ENCODE measurements around the gene ACADSB.

Gene ACADSB

DNA sequence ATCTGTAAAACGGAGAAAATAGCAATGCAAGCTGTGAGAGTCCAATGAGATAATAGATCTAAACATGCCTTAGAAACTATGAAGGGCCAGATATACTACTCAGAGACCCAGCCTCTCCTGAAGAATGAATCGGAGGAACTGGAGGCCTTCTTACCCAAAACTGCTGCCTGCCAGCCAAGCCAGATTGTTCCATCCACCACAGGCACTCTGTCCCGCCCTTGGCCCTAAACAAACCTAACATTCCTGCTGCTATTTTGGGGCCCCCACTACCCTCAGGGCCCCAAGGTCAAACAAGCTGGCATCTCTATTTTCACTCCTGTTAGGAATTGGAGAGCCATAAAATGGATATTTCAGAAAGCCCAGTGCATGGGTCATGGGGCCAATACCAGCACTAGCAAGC is 79.0 kb downstream of the ACADSB start:
- DNase-seq (ENCODE audit: extremely low read depth, insufficient read length) = no peak
- no peak for TF ChIP-seq CTCF (IDR thresholded peaks at IDR 0.05; ENCODE audit: insufficient read depth, low read length, poor library complexity, severe bottlenecking)
- no peak overlapping the region for H3K4me3 ChIP-seq (replicated peaks; ENCODE audit: low read depth, low read length)
- no peaks in the 10 kb centered on the region for H3K36me3 ChIP-seq (ENCODE audit: control insufficient read depth, insufficient read depth, low read length)
- H3K27me3 ChIP-seq (replicated peaks; ENCODE audit: control insufficient read depth, insufficient read depth, low read length) = no peaks in the 10 kb centered on the region; the same call in 1 of the 2 replicates

DNA sequence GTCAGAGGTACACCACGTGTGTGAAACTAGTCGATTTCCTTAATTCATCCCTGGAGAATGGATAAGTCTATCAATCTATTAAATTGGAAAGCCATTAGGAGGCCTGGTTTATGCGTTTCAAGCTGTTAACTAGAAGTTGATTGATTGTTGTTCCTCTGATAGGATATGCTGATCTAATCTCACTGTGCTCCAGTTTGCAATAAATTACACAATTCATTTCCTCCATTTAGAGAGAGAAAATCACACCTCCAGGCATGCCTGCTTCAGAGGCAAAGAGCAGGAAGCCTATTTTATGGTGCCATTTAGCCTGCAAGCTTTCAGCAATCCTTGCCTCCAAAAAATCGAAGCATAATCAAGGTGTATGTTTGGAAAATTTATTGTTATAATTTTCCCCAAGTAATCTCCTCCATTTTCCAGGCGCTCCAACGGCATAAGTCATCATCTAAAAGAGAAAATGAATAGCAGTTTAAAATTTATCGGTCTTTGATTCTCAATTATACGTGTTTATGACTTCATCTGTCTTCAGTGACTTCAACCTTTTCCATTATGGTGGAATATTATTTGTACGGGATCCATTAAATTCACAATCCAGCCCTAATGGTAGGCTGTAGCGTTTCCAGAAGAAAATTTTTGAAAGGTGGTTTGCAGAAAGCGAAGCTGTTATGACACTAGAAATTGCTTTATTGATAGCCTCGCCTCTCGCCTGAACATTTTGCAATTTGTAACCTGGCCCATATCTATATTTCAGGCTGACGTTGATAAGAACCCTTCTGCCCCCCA is 84.0 kb downstream of the ACADSB start:
- no peaks in the 10 kb centered on the region for H3K36me3 ChIP-seq (ENCODE audit: control insufficient read depth, insufficient read depth, low read length)
- H3K4me3 ChIP-seq (replicated peaks; ENCODE audit: low read depth, low read length) = no peak overlapping the region
- DNase-seq (ENCODE audit: extremely low read depth, insufficient read length) = no peak
- TF ChIP-seq CTCF (IDR thresholded peaks at IDR 0.05; ENCODE audit: insufficient read depth, low read length, poor library complexity, severe bottlenecking) = no peak
- peaks cover 2% of the 10 kb centered on the region; the same call in 1 of the 2 replicates for H3K27me3 ChIP-seq (replicated peaks; ENCODE audit: control insufficient read depth, insufficient read depth, low read length)

- H3K4me3 ChIP-seq (replicated peaks; ENCODE audit: low read depth, low read length) = no peak overlapping the region
- peaks cover 2% of the 10 kb centered on the region; the same call in 1 of the 2 replicates for H3K27me3 ChIP-seq (replicated peaks; ENCODE audit: control insufficient read depth, insufficient read depth, low read length)
- DNase-seq (ENCODE audit: extremely low read depth, insufficient read length) = no peak
- no peaks in the 10 kb centered on the region for H3K36me3 ChIP-seq (ENCODE audit: control insufficient read depth, insufficient read depth, low read length)
- no peak for TF ChIP-seq CTCF (IDR thresholded peaks at IDR 0.05; ENCODE audit: insufficient read depth, low read length, poor library complexity, severe bottlenecking)
Measured at GRCh38 chr10:123093489-123093888, 84.7 kb downstream of the ACADSB start.

DNA sequence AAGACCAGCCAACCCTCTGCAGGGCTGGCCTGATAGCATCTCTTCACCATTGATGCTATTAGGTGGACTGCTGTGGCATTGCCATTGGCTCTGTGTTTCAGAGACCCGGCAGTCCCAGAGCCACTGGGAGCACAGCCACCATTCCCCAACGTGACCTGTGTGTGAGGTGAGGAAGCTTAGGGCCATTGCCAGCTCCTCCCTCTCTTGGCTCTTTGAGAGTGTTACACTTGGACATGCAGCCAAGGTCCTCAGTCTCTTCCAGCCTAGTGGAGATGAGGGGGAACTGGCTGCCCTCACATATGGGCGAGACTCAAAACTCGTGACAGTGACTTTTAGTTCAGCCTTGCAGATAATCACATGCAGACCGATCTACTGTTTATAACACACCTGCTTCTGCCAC is 87.6 kb downstream of the ACADSB start:
- no peak for TF ChIP-seq CTCF (IDR thresholded peaks at IDR 0.05; ENCODE audit: insufficient read depth, low read length, poor library complexity, severe bottlenecking)
- DNase-seq (ENCODE audit: extremely low read depth, insufficient read length) = no peak
- no peak overlapping the region for H3K4me3 ChIP-seq (replicated peaks; ENCODE audit: low read depth, low read length)
- H3K27me3 ChIP-seq (replicated peaks; ENCODE audit: control insufficient read depth, insufficient read depth, low read length) = peaks cover 2% of the 10 kb centered on the region; the same call in 1 of the 2 replicates
- no peaks in the 10 kb centered on the region for H3K36me3 ChIP-seq (ENCODE audit: control insufficient read depth, insufficient read depth, low read length)

GRCh38 chr10:123097039-123097438 is 88.2 kb downstream of the ACADSB start:
- TF ChIP-seq CTCF (IDR thresholded peaks at IDR 0.05; ENCODE audit: insufficient read depth, low read length, poor library complexity, severe bottlenecking) = no peak
- no peak overlapping the region for H3K4me3 ChIP-seq (replicated peaks; ENCODE audit: low read depth, low read length)
- no peaks in the 10 kb centered on the region for H3K36me3 ChIP-seq (ENCODE audit: control insufficient read depth, insufficient read depth, low read length)
- H3K27me3 ChIP-seq (replicated peaks; ENCODE audit: control insufficient read depth, insufficient read depth, low read length) = peaks cover 2% of the 10 kb centered on the region; the same call in 1 of the 2 replicates
- DNase-seq (ENCODE audit: extremely low read depth, insufficient read length) = no peak
